RWPE1 (cell line): ENCODE measurements around the gene MYO7B.

Source experiments
- CTCF ChIA-PET: fragments of 350-600 bp; sonication (Branson Sonifier 250); formaldehyde crosslinking; extraction: SDS; loops from one replicate; lab custom pipeline; 2021; lab: Yijun Ruan, JAX
- POLR2A ChIA-PET: fragments of 400-600 bp; formaldehyde crosslinking; extraction: SDS; loops from one replicate; lab custom pipeline; 2020; ENCODE audit warnings: antibody characterized with exemption; ENCODE audit not compliant: low non-redundant PET; lab: Yijun Ruan, JAX
- DNase-seq: peaks from one replicate; pipeline ENCODE4 v3.0.0; 2012; ENCODE audit warnings: low spot score
- H3K27ac ChIP-seq: fragments of 450-650 bp; 2 replicates; pipeline ENCODE4 v1.5.1; 2017
- CTCF ChIP-seq: fragments of 450-650 bp; conservative IDR thresholded peaks from 2 replicates; pipeline ENCODE4 v1.5.1; 2017; ENCODE audit warnings: low read depth, mild to moderate bottlenecking

The MYO7B gene

DNA sequence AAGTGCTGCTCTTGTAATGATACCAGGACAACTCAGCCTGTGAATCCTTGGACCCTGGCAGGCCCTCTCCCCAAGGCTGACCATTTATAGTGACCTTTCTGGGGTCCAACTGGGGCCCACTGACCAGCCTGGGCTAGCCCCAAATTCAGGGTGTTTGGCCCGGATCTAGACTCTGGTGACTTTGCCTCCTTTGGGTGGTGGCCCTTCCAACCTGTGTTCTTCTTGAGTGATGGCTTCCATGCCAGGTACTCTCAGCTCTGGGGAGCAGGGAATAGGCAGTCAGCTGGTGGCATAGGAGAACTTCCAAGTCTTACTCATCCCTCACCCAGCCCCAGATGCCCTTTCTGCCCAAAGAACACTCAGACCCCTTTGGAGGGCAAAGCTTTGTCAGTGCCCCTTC is 10.3 kb downstream of the MYO7B start:
- no peak overlapping the region for H3K27ac ChIP-seq
- no peak for DNase-seq
- TF ChIP-seq CTCF, result no peak
- ChIA-PET CTCF (no interaction called here), POLR2A (no interaction called here)

- no peak for DNase-seq
- TF ChIP-seq CTCF, result no peak
- ChIA-PET CTCF (no interaction called here), POLR2A (no interaction called here)
- H3K27ac ChIP-seq, result no peak overlapping the region
Observed at GRCh38 chr2:127546797-127547196, 11.3 kb downstream of the MYO7B start.

- no peak overlapping the region for H3K27ac ChIP-seq
- CTCF ChIA-PET, result no interaction called here
- no peak for TF ChIP-seq CTCF
- DNase-seq, result no peak
- POLR2A ChIA-PET, result no interaction called here
Observed at GRCh38 chr2:127551221-127551930, 15.9 kb downstream of the MYO7B start.

GRCh38 chr2:127552336-127552735 is 16.9 kb downstream of the MYO7B start:
- no peak for DNase-seq
- ChIA-PET CTCF (interaction anchor here (0.5 to 0.6 kb wide), 2 partner anchors 18 to 929 kb away, joined by 3 read pairs; no protein-coding TSS in a partner anchor), POLR2A (no interaction called here)
- TF ChIP-seq CTCF, result no peak
- no peak overlapping the region for H3K27ac ChIP-seq

GRCh38 chr2:127552846-127553245 is 17.4 kb downstream of the MYO7B start:
- ChIA-PET POLR2A (no interaction called here), CTCF (interaction anchor here (0.6 kb wide), 1 partner anchor 928 kb away, joined by 3 read pairs; no protein-coding TSS in a partner anchor)
- DNase-seq, result no peak
- no peak overlapping the region for H3K27ac ChIP-seq
- no peak for TF ChIP-seq CTCF

DNA sequence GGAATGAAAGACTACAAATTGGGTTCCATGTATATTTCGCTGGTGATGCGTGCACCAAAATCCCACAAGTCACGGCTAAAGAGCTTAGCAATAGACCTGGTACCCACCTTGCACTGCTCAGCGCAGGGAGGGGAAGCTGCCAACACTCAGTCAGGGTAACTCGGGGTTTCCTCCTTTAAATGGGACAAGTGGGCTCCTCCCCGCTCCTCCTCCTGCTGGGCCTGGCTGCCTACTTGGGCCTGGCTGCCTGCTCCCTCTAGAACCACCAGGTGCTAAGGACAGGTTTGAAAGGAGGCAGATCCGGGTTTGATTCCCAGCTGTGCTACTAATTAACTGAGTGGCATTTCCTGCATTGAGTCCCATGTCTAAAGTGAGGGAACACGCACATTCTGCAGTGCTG is 23.4 kb downstream of the MYO7B start:
- CTCF ChIA-PET, result interaction anchor here (0.5 kb wide), 1 partner anchor 32 kb away, joined by 3 read pairs; no protein-coding TSS in a partner anchor
- no peak for DNase-seq
- POLR2A ChIA-PET, result no interaction called here
- H3K27ac ChIP-seq, result no peak overlapping the region
- no peak for TF ChIP-seq CTCF
